Measurements from ENCODE around the gene LYPD6B.

Gene LYPD6B

DNA sequence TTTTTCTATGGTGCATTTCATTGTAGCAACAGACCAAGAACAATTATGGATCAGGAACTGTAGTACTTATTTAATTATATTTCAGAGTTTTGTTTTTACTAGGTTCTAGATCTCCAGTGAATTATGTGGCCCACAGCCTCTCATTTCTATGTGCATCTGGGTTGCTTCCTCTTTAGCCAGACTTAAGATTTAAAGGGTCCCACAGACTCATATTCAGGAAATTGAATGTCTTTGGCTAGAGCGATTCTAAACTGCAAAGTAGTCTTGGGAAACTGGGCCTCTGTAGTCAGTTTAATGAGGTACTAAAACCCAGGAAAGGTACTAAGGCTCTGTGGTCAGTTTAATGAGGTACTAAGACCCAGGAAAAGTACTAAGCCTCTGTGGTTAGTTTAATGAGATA is 94.4 kb downstream of the LYPD6B start:
- DNase-seq = no peak

DNA sequence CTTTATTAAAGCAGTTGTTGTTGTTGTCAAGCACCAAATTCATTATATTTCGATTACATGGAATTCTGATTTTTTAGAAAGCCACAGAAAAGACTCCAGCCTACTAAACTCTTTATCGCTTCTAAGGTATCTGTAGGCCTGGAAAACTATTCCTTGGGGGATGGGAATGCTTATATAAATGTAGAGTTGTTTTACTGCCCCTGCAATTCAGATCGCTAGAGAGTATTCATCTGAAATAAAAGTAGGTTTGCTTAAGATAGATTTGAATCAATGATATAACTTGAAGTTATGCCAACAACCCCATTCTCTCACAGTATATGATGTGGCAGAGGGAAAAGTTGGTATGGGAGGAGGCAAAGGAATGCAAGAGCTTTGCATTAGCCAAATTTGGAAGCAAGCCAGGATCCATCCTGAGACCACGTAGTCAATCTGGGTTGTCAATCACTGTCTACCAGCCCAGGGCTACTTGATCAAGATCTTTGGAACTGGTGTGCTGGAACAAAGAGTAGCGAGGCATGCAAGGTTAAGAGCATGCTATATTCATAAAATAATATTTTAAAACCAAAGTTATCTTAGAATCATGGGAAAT is 95.9 kb downstream of the LYPD6B start:
- DNase-seq = no peak

DNA sequence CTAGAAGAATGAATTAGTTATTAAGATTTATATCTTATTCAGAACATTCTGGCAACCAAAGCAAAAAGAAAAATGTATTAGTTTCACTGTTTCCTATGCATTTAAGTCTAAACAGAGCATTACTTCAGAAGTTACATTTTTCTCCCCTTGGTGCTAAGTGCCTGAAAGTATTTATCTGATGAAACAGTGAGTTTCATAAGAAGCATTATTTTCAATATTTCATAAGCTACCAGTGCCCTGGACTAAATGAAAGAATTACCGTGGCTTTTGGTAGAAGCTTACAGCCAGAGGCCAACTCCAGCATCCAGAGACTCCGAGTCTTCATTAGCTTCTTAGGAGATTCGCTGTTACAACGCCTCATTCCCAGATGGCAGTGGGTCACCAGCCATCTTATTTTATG is 97.6 kb downstream of the LYPD6B start:
- DNase-seq = no peak

DNA sequence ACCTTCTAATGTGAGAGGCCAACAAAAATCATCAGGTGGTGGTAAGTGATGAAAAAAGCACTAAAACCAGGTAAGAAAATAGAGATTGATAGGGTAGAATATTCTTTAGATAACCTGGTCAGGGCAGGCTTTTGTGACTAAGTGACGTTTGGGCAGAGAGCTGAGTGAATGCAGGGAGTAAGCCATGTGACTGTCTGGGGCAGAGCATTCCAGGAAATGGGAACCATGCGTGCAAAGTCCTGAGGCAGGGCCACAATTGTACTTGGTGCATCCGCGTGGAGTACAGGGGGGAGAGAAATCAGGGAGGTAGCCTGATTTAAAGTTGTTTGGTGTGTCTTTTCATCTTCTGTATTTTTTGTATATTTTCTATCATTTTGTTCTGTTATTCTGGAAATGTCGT is 102.5 kb downstream of the LYPD6B start:
- no peak for DNase-seq

DNA sequence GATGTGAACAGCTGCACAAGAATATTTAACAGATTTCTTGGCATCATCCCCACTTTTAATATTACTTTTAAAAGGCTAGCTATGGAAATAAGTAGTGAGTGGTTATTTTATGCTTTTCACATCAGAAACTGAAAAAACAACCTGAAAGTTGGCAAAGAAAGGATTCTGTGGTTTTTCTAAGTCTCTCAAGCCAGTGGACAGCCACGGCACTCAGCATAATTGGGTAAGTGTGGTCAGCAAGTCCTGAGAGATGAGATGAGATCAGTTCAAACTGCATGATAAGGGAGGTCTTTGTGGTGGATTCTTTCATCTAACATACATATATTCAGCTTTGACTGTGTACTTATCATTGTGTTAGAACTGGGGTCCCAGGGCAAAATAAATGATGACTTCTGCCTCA is 105.2 kb downstream of the LYPD6B start:
- no peak for DNase-seq

DNA sequence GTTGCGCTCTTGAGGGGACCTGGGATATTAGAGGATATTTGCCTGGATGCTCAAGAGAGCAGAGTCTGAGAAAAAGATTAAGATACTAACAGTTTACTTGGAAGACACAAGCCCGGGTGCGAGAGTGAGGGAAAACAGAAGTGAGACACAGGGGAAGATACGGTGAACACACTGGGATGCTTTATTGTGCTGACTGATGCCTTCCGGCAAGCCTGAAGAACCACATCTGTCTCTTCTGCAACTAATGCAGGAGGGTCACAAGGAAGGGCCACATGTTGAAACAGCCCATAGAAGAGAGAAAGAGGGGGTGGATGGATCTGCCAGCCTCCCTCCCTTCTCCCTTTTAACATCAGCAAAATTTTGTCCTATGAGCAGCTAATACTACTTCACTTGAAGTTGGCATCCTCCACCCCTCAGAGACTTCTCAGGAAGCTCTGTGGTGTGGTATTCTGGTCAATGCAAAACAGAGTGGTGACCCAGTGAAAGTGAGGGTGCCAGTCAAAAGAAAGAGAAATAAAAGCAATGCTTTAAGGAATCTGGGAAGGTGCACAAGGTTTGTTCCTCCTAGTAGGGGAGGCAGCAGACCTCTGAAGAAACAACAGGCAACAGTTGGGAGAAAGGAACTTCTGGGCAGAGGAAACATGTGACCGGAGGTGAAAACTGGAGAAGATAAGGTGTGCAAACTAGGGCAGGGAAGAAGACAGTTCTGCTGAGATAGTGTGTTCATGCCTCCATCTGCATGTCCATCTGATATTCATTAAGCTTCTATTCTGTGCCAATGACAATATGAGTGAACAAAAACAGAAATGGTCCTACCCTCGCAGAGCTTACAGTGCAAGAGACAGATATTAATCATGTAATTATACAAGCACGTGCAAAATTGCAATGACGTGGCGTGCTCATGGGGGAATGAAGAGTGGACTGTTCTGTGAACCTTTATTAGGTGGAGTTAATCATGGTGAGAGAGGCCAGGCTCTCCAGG is 107.1 kb downstream of the LYPD6B start:
- no peak for DNase-seq

DNA sequence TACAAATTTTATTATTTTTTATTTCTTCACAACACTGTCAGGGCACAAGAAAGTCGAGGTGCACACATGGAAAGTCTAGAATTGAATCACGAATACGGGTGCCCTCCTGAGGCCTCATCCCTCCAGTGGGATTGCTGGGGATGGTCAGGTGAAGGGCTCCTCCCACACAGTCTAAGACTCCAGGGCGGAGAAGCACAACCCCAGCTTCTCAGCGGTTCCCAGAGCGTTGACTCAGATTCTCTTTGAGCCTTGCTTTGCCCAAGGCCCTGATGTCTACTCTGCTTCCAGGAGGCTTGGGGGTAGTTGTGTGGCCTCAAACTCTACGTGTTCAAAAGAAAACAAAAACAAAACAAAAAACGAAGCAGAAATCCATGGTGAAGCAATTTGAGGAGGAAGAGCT is 108.4 kb downstream of the LYPD6B start:
- DNase-seq = no peak

DNA sequence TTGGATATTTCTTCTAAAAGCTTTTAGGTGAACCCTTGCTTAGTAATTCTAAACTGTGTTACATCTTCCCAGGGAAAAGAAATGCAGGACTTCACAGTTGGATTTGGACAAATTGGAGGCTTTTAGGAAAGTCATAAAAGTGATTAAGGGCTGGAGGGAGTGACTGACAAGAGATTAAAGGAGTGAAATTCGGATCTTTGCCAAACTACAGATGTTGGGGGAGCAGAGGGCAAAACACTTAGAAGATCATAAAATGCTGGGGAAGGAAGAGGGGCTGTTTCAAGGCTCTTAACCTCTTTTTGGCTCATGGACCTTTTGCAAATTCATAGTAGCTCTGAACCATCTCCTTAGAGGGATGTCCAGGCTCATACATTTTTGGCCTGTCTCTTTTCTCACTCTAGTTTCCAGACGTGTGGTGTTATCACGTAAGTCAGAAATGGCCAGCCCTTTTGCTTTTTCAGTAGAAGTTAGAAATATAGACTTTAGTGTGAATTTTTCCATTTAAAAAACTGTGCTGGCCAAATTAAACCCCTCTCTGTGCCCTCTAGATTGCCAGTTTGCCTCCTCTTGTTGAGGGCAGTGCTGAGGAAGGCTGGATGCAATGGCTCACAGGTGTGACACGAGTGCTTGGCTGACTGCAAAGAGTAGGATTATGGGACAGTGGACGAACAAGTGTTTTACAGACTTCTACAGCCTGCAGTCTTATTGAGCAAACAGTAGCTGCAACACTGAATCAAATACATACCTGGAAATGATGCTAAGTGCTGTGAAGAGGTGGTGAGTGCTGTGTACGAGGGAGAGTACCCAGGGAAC is 109.9 kb downstream of the LYPD6B start:
- DNase-seq = no peak

DNA sequence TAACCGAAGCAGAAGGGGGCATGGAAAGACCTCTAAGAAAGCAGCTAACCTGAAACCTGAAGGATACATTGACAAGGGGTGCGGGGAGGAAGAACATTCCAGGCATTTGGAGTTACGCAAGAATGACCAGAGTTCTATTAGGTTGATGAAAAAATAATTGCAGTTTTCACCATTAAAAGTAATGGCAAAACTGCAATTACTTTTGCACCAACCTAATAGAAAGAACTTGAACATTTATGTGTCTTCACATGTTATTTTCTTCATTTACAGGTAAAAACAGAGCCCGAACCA is 110.5 kb downstream of the LYPD6B start:
- no peak for DNase-seq

DNA sequence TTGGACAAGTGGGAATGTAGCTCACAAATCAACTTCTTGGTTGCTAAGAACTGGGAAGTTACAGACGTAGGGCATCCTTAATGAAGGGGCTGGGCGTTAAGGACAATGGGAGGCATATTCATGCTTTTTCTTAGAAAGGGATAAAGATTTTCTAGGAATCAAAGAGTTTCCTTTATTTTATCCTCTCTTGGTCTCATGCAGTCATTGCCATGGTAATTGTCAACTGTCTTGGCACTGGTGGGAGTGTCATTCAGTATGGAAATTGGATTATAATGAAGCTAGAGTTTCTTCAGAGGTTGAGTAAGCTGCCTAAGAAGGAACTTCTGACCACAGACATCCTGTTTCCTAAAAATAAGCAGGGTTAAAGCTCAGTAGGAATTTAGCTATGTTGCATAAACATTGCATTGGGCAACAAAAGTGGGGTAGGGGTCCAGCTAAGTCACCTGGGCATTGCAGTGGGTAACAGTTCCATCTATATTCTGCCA is 114.0 kb downstream of the LYPD6B start:
- no peak for DNase-seq

DNA sequence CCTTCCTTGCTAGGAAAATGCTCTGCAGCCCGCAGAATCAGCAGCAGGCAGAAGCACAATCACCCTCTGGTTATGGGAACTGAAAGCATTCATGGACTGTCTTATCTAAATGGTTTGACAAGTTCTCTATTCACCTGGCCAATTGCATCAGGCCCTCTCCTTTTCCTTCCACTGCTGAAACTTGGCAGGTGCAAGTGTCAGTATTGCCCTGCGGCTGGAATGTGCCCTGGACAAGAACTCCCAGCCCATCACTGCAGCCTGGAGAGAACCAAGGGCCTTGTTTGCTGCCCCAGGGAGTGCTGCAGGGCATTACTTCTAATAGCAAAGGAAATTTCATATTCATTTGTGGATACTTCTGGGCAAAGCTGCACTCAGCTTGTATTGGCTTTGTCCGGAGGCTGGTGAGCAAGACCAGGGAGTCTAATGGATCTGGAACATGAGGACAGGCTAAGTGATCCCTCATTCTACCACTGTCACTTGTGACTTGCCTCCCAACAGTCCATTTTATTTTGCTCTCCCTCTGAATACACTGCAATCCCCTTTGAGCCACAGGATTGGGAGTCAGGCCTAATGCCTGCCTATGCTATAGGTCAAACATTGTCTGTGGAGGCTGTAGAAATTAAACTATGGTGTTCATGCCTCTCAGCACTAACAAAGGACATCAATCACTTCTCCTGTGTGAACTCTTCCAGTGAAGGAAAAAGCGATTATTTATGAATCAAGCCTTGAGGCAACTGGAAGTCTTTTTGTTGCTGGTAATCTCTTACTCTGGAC is 116.9 kb downstream of the LYPD6B start:
- no peak for DNase-seq

DNA sequence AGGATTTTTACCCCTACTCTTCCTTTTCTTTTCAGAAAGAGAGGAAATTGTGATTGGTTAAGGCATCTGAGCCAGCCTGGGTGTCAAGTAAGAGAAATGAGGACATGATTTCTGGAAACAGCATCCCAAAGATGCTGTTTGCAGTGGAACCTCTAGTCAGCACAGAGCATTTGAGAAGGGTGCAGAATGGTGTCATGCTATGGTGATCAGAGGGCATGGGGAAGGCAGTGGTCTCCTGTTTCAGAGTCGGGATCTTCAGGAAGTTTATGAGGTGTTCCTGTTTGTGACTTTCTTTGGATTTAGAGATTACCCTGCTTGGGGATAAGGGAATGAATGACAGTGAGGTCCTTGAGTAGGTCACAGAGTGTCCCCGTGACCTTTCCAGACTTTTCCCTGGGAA is 117.5 kb downstream of the LYPD6B start:
- no peak for DNase-seq

DNA sequence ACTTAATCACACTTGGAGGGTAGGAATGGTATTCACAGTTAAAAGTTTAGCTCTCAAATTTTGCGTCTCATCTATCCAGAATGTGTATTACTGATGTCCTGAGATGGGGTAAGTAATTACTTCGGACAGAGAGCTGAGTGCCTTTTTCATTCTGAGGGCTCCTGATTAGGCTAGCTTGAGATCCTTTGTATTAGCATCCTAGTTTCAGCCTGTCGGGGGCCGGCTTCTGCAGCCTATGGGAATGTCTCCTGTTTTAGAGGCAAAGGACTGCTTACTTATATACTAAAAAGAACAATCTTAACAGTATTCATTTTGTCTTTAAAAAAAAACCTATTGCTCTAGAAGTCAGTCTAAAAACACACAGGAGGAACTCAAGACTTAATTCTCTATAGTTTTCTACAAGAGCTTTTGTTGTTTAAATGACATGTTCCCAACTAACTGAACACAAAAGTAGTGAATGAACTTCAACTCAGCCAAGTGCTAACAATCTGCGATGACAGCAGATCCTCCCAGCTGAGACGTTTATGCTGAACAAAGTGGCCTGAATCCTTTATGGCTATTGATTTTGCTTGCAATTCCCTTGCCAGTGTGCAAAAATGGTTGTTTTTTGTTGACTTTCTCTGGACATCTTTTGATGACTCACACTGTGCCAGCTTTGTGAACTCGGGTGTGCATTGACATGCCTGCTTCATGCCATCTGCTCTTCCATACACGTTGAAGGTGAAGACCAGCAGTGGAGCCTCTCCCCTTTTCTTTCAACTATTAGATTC is 118.7 kb downstream of the LYPD6B start:
- no peak for DNase-seq

DNA sequence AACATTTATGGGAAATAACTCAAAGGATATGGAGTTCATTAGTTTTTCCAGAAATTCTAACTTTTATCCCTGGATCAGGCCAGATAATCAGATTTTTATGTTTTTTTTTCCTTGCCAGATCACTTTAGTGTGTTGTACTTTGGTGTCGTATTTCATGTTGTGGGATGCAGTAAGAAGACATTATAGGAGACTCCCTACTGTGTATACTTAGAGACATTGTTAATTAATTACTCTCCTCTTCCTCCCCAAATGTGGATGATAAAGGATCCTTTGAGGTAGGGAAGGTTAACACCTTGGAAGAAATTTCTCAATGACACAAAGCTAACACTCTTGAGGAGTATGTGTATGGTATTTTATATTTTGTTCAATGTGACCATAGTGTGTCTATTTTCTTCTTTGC is 120.5 kb downstream of the LYPD6B start:
- DNase-seq = no peak

DNA sequence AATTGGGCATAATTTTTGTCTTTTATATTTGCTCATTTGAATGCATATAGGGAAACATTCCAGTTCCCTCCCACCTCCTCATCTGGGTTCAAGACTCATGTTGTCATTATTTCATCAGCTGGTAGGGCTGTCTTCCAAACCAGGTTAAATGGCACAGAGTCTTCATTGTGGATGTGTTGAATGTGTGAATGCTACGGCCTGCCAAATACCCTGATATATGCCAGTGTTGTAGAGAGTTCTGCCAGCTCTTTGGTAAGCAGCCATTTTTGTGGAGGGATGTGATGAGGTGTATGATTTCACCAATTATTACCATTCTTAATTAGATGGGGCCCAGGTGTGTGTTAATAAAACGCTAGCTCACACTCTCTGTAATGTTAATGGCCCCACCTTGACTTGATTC is 121.7 kb downstream of the LYPD6B start:
- no peak for DNase-seq

DNA sequence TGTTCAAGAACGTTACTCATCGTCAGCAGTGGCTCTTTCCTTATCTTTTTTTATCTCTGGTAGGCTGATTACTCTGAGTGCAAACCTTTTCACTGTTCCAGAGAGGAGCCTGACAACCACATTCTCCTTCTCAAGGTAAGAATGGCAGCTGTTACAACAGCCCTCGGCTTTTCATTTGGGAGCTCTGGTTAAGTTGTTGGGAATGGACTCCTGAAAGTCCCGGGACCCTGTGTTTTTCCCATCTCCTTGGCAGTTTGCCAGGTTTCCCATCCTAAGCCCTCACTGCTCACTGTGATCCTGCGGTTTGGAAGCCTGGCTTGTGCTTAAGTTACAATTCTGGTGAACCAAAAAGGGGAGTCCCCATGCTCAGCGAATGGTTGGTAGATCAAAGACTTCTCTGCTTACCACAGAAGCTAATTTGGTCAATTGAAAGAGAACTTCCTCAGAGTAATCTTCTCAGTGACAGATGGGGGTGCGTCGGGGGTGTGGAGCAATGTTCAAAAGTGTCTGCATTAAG is 122.3 kb downstream of the LYPD6B start:
- peak; percentile 48 for DNase-seq

DNA sequence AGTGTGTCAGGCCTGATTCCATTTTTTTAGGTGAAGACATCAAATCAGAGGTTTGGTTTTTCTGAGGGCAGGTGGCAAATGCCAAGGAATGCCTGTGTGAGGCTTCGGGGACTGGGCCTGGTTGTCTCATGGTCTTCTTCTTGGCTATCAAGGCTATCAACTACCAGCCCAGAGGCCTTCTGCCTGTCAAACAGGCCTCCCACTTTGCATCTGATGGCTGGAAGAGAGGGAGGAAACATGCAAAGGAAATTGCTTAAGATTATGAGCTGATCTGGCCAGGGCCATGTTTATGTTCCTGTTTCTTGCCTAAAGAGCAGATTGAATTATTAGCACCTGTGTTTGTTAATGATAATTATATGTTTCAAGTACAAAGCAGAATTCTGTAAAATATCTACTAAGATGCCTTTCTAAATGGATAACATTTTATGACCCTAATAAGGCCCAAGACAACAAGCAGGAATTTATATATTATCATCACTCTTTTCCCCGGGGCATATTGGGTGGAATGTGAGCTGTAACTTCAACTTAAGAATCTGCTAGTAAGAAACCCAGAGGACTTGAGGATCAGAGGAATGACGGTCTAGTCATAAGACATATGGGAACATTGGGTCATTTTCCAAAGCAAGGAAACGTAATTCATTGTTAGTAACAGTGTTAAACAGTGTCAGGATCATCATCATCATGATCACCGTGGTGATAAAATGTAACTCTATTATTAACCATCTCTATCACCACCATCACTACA is 123.2 kb downstream of the LYPD6B start:
- no peak for DNase-seq

DNA sequence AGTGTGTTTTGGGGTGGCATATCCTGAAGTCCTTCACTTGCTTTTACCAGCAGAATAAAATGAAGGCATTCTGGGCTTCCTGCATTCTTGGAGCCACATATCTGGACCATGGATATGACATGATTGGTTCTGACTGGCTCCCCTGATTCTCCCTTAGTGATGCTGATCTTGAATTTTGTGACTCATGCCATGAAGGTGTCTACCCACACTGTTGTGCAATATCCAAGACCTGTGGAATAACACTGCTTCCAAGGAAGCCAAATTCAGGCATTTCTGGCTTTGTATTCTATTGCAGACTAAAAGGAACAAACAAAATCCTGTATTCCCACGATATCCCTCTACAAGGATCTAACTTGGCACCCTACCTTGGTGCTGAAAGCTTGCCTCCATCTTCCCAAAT is 125.8 kb downstream of the LYPD6B start:
- DNase-seq = no peak

DNA sequence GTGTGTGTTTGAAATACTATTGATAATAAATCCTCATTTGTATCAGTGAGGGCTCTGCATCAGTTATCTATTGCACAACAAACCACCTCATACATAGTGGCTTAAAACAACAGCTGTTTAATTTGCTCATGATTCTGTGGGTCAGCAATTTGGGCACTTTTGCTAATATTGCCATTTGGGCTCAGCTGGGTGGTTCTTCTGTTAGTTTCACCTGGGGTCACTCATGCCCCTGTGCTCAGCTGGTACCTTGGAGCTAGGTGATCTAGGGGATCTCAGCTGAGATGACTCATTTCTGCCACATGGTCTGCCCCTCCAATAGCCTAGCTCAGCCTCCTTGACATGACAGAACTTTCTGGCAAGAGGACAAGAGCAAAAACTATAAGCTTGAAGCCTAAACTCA is 126.3 kb downstream of the LYPD6B start:
- no peak for DNase-seq

DNA sequence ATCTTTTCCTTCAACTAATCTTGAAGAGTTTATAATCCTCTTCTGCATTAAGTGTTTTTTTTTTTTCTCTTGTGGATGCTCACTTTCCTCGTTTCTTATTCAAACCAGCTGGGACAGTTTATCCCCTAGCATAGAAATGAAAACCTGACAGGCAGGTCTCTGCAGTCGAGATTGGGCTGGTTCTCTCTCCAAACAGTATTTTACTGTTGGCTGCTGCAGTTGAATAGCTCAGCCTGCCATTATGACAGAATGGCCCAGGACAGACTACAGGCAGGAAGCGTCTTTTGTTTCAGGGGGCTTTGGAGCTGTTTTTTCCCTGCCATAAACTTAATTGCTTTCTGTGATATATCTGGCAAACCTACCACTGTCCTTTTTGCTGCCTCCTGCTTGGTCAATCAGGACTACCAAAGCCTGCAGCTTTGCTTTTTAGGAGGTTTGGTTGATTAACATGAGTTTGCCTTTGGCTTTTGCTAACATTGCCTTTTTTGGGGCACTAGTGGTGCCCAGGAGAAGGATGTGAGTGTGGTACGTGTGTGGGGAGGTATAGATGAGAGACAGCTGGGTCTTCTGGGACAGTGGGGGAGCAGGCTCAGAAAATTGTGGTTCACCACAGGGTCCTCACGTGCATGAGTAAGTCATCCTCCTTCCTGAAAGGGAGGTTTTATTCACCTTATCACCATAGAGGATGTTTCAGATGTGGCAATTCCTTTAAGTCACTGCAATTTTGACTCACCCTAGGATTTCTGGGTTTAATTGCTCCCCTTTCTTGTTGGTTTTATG is 128.7 kb downstream of the LYPD6B start:
- peak; percentile 24 for DNase-seq
